Measurements from ENCODE around the gene KRTAP10-1. TPM values are rescaled to one million over a fixed set of nuclear protein-coding genes. Genes with fewer than 3 reads are reported as not detected.

The KRTAP10-1 gene
- total RNA-seq, 1 experiment from 2014 or later = not detected

- no peak for TF ChIP-seq CTCF (IDR thresholded peaks at IDR 0.05; ENCODE audit: insufficient read depth in 1 of 2, low read depth in 1 of 2, low read length in 1 of 2, severe bottlenecking in 1 of 2, unreplicated experiment in 1 of 2)
- Histone ChIP-seq H3K36me3 (ENCODE audit: control insufficient read depth, insufficient read depth, low read length) (no peaks in the 10 kb centered on the region), H3K27me3 (replicated peaks; ENCODE audit: control insufficient read depth, insufficient read depth, low read length) (no peaks in the 10 kb centered on the region), H3K4me3 (ENCODE audit: low read depth, low read length) (no peak overlapping the region), H3K9me3 (no peaks in the 10 kb centered on the region), H3K4me1 (peaks cover 9% of the 10 kb centered on the region)
- Mint-ChIP-seq H3K9me3 (ENCODE audit: unreplicated experiment) (no peaks in the 10 kb centered on the region), H3K4me3 (ENCODE audit: unreplicated experiment) (no peak overlapping the region), H3K27ac (ENCODE audit: unreplicated experiment) (no peak overlapping the region), H3K36me3 (ENCODE audit: insufficient read depth, unreplicated experiment) (no peaks in the 10 kb centered on the region), H3K27me3 (ENCODE audit: insufficient read depth, unreplicated experiment) (no peaks in the 10 kb centered on the region), H3K4me1 (ENCODE audit: low read depth, unreplicated experiment) (no peaks in the 10 kb centered on the region)
- ChIA-PET POLR2A (no interaction called here), CTCF (no interaction called here)
- DNase-seq = no peak
- BruUV-seq (replicated peaks) = no TSS peak
- intact Hi-C loops (cut with micrococcal nuclease; ENCODE audit: unreplicated experiment) = no loop called here
Measured at GRCh38 chr21:44508711-44509445, 31.1 kb downstream of the KRTAP10-1 start.

- Mint-ChIP-seq H3K4me3 (ENCODE audit: unreplicated experiment) (no peak overlapping the region), H3K27ac (ENCODE audit: unreplicated experiment) (no peak overlapping the region), H3K36me3 (ENCODE audit: insufficient read depth, unreplicated experiment) (no peaks in the 10 kb centered on the region), H3K9me3 (ENCODE audit: unreplicated experiment) (no peaks in the 10 kb centered on the region), H3K4me1 (ENCODE audit: low read depth, unreplicated experiment) (no peaks in the 10 kb centered on the region), H3K27me3 (ENCODE audit: insufficient read depth, unreplicated experiment) (no peaks in the 10 kb centered on the region)
- Histone ChIP-seq H3K36me3 (ENCODE audit: control insufficient read depth, insufficient read depth, low read length) (no peaks in the 10 kb centered on the region), H3K9me3 (no peaks in the 10 kb centered on the region), H3K4me1 (peaks cover 9% of the 10 kb centered on the region), H3K27me3 (replicated peaks; ENCODE audit: control insufficient read depth, insufficient read depth, low read length) (no peaks in the 10 kb centered on the region), H3K4me3 (ENCODE audit: low read depth, low read length) (no peak overlapping the region)
- ChIA-PET CTCF (no interaction called here), POLR2A (no interaction called here)
- no peak for TF ChIP-seq CTCF (IDR thresholded peaks at IDR 0.05; ENCODE audit: insufficient read depth in 1 of 2, low read depth in 1 of 2, low read length in 1 of 2, severe bottlenecking in 1 of 2, unreplicated experiment in 1 of 2)
- DNase-seq = no peak
- no TSS peak for BruUV-seq (replicated peaks)
- intact Hi-C loops (cut with micrococcal nuclease; ENCODE audit: unreplicated experiment) = no loop called here
Measured at GRCh38 chr21:44508426-44508710, 31.6 kb downstream of the KRTAP10-1 start.

GRCh38 chr21:44507673-44508425 is 32.1 kb downstream of the KRTAP10-1 start:
- no peaks in the 10 kb centered on the region for H3K4me1 Mint-ChIP-seq (ENCODE audit: low read depth, unreplicated experiment)
- POLR2A ChIA-PET = no interaction called here
- Histone ChIP-seq H3K27me3 (replicated peaks; ENCODE audit: control insufficient read depth, insufficient read depth, low read length) (no peaks in the 10 kb centered on the region), H3K4me3 (ENCODE audit: low read depth, low read length) (no peak overlapping the region), H3K4me1 (peaks cover 9% of the 10 kb centered on the region), H3K36me3 (ENCODE audit: control insufficient read depth, insufficient read depth, low read length) (no peaks in the 10 kb centered on the region), H3K9me3 (no peaks in the 10 kb centered on the region)
- H3K9me3 Mint-ChIP-seq (ENCODE audit: unreplicated experiment) = no peaks in the 10 kb centered on the region
- H3K27me3 Mint-ChIP-seq (ENCODE audit: insufficient read depth, unreplicated experiment) = no peaks in the 10 kb centered on the region
- CTCF ChIA-PET = no interaction called here
- BruUV-seq (replicated peaks) = no TSS peak
- H3K4me3 Mint-ChIP-seq (ENCODE audit: unreplicated experiment) = no peak overlapping the region
- intact Hi-C loops (cut with micrococcal nuclease; ENCODE audit: unreplicated experiment) = no loop called here
- no peak overlapping the region for H3K27ac Mint-ChIP-seq (ENCODE audit: unreplicated experiment)
- no peak for DNase-seq
- TF ChIP-seq CTCF (IDR thresholded peaks at IDR 0.05; ENCODE audit: insufficient read depth in 1 of 2, low read depth in 1 of 2, low read length in 1 of 2, severe bottlenecking in 1 of 2, unreplicated experiment in 1 of 2) = no peak
- H3K36me3 Mint-ChIP-seq (ENCODE audit: insufficient read depth, unreplicated experiment) = no peaks in the 10 kb centered on the region
